Body of pancreas (tissue), 4 donors: ENCODE measurements around the gene THADA. TPM values are rescaled to one million over a fixed set of nuclear protein-coding genes. Genes with fewer than 3 reads are reported as not detected.
A peak's percentile ranks its signal among the peaks of the same experiment; 100 is the strongest.

Experiments
- ATAC-seq: fragments of 150-250 bp; one replicate; pipeline ENCODE4 v1.9.1; 2016
- DNase-seq, 4 donors: peaks; one replicate each; pipeline ENCODE4 v3.0.0-alpha.2; 2019
- H3K27ac ChIP-seq, 4 donors: fragments of 200-600 bp; sonication (generic); 1 replicate in 3 of 4; 2 replicates in 1 of 4; pipeline versions ENCODE4 v1.5.1 to v1.6.1; 2016 to 2019; ENCODE audit warnings: mild to moderate bottlenecking in 1 of 4, mixed read lengths in 1 of 4, moderate library complexity in 1 of 4
- H3K27me3 ChIP-seq, 2 donors: fragments of 200-600 bp; sonication (generic); one replicate each; pipeline ENCODE4 v1.6.0; 2016; ENCODE audit warnings: mild to moderate bottlenecking in 1 of 2
- H3K36me3 ChIP-seq, 2 donors: fragments of 200-600 bp; sonication (generic); replicated peaks in 1 of 2; 2 replicates each; pipeline ENCODE4 v1.5.1; 2016; ENCODE audit warnings: low read depth in 2 of 2; ENCODE audit not compliant: insufficient read depth in 1 of 2
- H3K4me1 ChIP-seq: fragments of 200-600 bp; sonication (generic); one replicate; pipeline ENCODE4 v1.6.0; 2016
- H3K4me3 ChIP-seq, 2 donors: fragments of 200-600 bp; sonication (generic); 1 replicate in 1 of 2; 2 replicates in 1 of 2; pipeline ENCODE4 v1.5.1; 2016 to 2019
- H3K9me3 ChIP-seq, 3 donors: fragments of 200-600 bp; sonication (generic); 1 replicate in 2 of 3; 2 replicates in 1 of 3; pipeline ENCODE4 v1.5.1; 2016
- POLR2A ChIP-seq, 3 donors: fragments of 450-650 bp; IDR thresholded peaks; one replicate each; pipeline ENCODE4 v1.6.1; 2016; ENCODE audit warnings: antibody characterized with exemption in 3 of 3, mild to moderate bottlenecking in 2 of 3
- WGBS, 2 donors: methylation state at CpG; one replicate each; pipeline ENCODE4 v1.1.5; 2017; 5-methylcytosine and 5-hydroxymethylcytosine counted together
- intact Hi-C: fragments of 100-400 bp; cut with DNase I; formaldehyde crosslinking; loops from one replicate; pipeline ENCODE4 v1.15.1; 2023
- total RNA-seq, 2 donors: library from RNA; depleted of rRNA; stranded (reverse); fragments of >200 nt; gene quantifications; one replicate each; pipeline ENCODE4 v1.1.0, GENCODE V29; 2016
- TF ChIP-seq, protein P1 (sequence below), 7 experiments: fragments of 450-650 bp in 4 of 7; fragments of 200-600 bp in 3 of 7; sonication (generic) in 3 of 7; IDR thresholded peaks; one replicate each; pipeline ENCODE4 v1.5.1; 2016 to 2019; ENCODE audit warnings: antibody characterized with exemption in 7 of 7

THADA gene
- total RNA-seq, 2 donors from 2014 or later: 27.5 to 41.9 TPM

DNA sequence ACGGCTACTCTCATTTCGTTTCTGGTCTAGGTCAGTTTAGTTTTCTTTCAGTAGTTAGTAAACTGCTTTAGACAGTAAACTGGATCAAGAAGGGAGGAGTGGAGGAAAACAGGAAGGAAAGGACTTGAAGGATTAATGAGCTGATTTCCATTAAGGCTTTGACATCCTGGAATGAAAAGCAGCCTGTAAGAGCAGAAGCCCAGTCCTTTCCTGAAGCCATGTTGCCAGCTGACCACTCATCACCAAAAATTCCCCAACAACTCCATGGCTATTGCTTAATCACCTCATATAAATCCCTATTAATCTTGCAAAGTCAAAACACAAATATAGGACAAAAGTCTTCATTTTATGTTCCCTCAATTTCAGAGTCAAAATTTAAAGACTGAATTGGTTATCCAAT, 255.8 kb downstream of the THADA start:
- ATAC-seq (no peak), DNase-seq (peak in 1 of 4 donors; percentile 24)
- Histone ChIP-seq H3K36me3 (no peaks in the 10 kb centered on the region), H3K9me3 (no peaks in the 10 kb centered on the region), H3K27ac (no peak overlapping the region), H3K4me1 (peaks cover 18% of the 10 kb centered on the region), H3K4me3 (no peak overlapping the region), H3K27me3 (no peaks in the 10 kb centered on the region)
- no peak for TF ChIP-seq POLR2A (IDR thresholded peaks at IDR 0.05)
- TF ChIP-seq, protein P1, sequence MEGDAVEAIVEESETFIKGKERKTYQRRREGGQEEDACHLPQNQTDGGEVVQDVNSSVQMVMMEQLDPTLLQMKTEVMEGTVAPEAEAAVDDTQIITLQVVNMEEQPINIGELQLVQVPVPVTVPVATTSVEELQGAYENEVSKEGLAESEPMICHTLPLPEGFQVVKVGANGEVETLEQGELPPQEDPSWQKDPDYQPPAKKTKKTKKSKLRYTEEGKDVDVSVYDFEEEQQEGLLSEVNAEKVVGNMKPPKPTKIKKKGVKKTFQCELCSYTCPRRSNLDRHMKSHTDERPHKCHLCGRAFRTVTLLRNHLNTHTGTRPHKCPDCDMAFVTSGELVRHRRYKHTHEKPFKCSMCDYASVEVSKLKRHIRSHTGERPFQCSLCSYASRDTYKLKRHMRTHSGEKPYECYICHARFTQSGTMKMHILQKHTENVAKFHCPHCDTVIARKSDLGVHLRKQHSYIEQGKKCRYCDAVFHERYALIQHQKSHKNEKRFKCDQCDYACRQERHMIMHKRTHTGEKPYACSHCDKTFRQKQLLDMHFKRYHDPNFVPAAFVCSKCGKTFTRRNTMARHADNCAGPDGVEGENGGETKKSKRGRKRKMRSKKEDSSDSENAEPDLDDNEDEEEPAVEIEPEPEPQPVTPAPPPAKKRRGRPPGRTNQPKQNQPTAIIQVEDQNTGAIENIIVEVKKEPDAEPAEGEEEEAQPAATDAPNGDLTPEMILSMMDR (IDR thresholded peaks at IDR 0.05): no peak
- WGBS, 2 donors: 88% methylated on average over 2 of the region's 2 CpGs
- intact Hi-C loops: no loop called here

DNA sequence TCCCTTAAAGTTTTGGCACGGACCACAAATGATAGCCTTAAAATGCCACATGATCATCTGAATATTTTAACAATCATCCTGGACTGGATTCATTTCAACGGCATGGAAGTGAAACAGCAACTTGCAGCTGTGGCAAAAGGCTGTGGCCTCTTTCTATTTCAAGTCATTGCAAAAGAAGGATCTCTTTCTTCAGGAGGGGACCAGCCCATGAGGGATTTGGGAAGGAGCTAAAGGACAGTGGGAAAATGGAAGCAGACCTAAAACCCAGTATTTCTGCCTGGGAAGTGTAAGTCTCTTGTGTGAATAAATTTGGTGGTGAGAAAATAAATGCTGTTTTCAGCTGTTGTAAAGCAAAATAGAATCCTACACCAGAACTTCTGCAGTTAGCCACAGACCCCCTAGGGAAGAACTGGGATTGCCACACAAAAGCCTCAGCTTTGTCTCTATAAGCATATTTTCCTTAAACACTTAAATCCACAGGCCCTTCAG, 262.1 kb downstream of the THADA start:
- H3K4me3 ChIP-seq: no peak overlapping the region
- DNase-seq (peak in 1 of 4 donors; percentile 50), ATAC-seq (no peak)
- 46 to 63% methylated on average over 2 of the region's 2 CpGs for WGBS, 2 donors
- H3K27ac ChIP-seq: peak overlapping the region in 1 of 4 donors; percentile 51
- no peaks in the 10 kb centered on the region for H3K36me3 ChIP-seq
- no peaks in the 10 kb centered on the region for H3K9me3 ChIP-seq
- no peak for TF ChIP-seq POLR2A (IDR thresholded peaks at IDR 0.05)
- TF ChIP-seq, protein P1 (IDR thresholded peaks at IDR 0.05): no peak
- H3K4me1 ChIP-seq: peaks cover 23% of the 10 kb centered on the region
- no peaks in the 10 kb centered on the region for H3K27me3 ChIP-seq
- intact Hi-C loops: no loop called here

DNA sequence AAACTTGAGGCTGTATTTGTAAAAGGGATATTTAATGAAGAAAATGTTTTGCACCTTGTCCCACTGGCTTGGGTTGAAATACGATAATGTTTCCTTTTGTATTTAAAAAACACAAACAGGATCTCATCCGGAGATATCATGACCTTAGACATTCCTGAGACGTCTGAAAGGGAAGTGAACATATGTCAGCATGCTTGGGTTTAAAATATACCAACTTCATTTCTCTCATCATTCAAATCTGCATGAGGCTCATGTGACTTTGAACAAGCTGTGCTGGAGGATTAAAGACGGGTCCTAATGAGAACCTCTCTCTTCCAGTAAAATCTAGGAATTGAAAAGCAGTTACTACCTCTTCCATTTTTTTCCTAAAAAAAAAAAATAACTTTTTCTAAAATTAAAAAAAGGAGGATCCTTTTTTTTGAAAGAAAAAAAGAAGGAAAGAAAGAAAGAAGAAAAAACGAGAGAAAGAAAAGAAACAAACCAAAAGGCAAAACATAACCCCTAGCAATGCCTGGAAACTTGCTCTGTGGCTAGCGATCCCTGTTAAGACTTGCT, 262.7 kb downstream of the THADA start:
- no peak for DNase-seq
- Histone ChIP-seq H3K4me3 (no peak overlapping the region), H3K27me3 (no peaks in the 10 kb centered on the region), H3K4me1 (peaks cover 23% of the 10 kb centered on the region), H3K27ac (peak overlapping the region in 1 of 4 donors; percentile 51), H3K36me3 (no peaks in the 10 kb centered on the region), H3K9me3 (no peaks in the 10 kb centered on the region)
- intact Hi-C loops: no loop called here
- TF ChIP-seq, protein P1 (IDR thresholded peaks at IDR 0.05): no peak
- TF ChIP-seq POLR2A (IDR thresholded peaks at IDR 0.05): no peak
- ATAC-seq: no peak
- WGBS, 2 donors: 59 to 82% methylated on average over 6 of the region's 6 CpGs

DNA sequence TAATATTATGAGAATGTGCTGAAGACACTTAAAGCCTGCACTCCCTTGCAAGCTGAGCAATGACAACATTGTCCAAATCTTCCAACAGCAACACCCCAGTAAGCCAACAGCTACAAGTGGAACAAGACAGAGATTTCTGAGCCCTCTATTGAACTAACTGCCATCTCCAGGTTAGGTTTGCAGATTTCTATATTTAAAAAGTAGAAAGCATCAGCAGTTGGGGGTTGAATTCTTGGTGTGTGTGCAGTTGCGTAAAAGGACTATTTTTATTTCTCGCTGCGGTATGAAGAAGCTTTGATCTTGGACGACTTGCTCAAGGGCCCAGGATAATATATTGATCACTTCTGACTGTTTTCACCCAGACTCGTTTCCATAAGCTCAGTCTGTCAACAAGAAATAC, 263.2 kb downstream of the THADA start:
- DNase-seq (no peak), ATAC-seq (no peak)
- TF ChIP-seq, protein P1 (IDR thresholded peaks at IDR 0.05): no peak
- no peak for TF ChIP-seq POLR2A (IDR thresholded peaks at IDR 0.05)
- Histone ChIP-seq H3K36me3 (no peaks in the 10 kb centered on the region), H3K27ac (peak overlapping the region in 1 of 4 donors; percentile 51), H3K27me3 (no peaks in the 10 kb centered on the region), H3K9me3 (no peaks in the 10 kb centered on the region), H3K4me3 (no peak overlapping the region), H3K4me1 (peaks cover 23% of the 10 kb centered on the region)
- intact Hi-C loops: no loop called here
- 61 to 84% methylated on average over 5 of the region's 5 CpGs for WGBS, 2 donors

DNA sequence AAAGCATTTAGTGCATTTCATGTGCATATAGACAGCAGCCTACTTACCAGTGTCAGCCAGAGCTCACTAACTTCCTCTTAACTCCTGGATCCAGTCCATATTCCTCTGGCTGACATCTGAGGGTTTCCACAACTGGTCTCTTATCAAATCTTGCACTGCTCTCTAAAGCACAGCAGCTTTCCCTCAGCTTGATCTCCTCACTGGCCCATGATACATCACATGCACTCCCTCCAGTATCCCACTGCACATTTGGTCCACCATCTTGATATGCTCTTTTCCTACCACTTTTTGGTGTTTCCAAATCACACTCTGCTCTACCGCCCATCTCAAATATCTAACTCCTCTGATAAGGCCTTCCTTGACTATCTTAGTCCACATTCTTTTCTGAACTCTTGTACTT, 264.4 kb downstream of the THADA start:
- H3K4me1 ChIP-seq: peaks cover 23% of the 10 kb centered on the region
- no peaks in the 10 kb centered on the region for H3K36me3 ChIP-seq
- ATAC-seq (peak; percentile 67), DNase-seq (peak in 2 of 4 donors; percentile 25 to 47)
- H3K4me3 ChIP-seq: no peak overlapping the region
- H3K27ac ChIP-seq: no peak overlapping the region
- intact Hi-C loops: no loop called here
- H3K9me3 ChIP-seq: no peaks in the 10 kb centered on the region
- no peaks in the 10 kb centered on the region for H3K27me3 ChIP-seq
- 77 to 91% methylated on average over 1 of the region's 1 CpG for WGBS, 2 donors
- TF ChIP-seq POLR2A (IDR thresholded peaks at IDR 0.05): no peak
- TF ChIP-seq, protein P1 (IDR thresholded peaks at IDR 0.05): no peak
